Measurements from ENCODE around the gene ASB2. TPM values are rescaled to one million over a fixed set of nuclear protein-coding genes. Genes with fewer than 3 reads are reported as not detected.

The ASB2 gene
- total RNA-seq, 4 donors from 2014 or later = 0.79 to 2.5 (median 0.95) TPM

GRCh38 chr14:93991212-93991611 is 14.8 kb upstream of the ASB2 start:
- Histone ChIP-seq H3K27me3 (peaks cover 5% of the 10 kb centered on the region), H3K4me3 (no peak overlapping the region), H3K9me3 (no peaks in the 10 kb centered on the region), H3K4me1 (peaks cover 10% of the 10 kb centered on the region), H3K36me3 (no peaks in the 10 kb centered on the region), H3K27ac (no peak overlapping the region)
- 93% methylated on average over 10 of the region's 10 CpGs for WGBS
- TF ChIP-seq CTCF (IDR thresholded peaks at IDR 0.05) = no peak
- TF ChIP-seq EP300 (IDR thresholded peaks at IDR 0.05) = no peak
- no peak for TF ChIP-seq POLR2AphosphoS5 (IDR thresholded peaks at IDR 0.05)
- TF ChIP-seq POLR2A (IDR thresholded peaks at IDR 0.05) = no peak
- no peak for DNase-seq (ENCODE audit: low spot score in 2 of 2)

GRCh38 chr14:93989939-93990338 is 13.6 kb upstream of the ASB2 start:
- H3K4me3 ChIP-seq = no peak overlapping the region
- TF ChIP-seq POLR2AphosphoS5 (IDR thresholded peaks at IDR 0.05) (no peak), POLR2A (IDR thresholded peaks at IDR 0.05) (no peak)
- no peaks in the 10 kb centered on the region for H3K36me3 ChIP-seq
- 79% methylated on average over 4 of the region's 4 CpGs for WGBS
- no peaks in the 10 kb centered on the region for H3K9me3 ChIP-seq
- H3K27me3 ChIP-seq = no peaks in the 10 kb centered on the region
- H3K27ac ChIP-seq = no peak overlapping the region
- peaks cover under 1% of the 10 kb centered on the region for H3K4me1 ChIP-seq
- no peak for DNase-seq (ENCODE audit: low spot score in 2 of 2)

- TF ChIP-seq CTCF (IDR thresholded peaks at IDR 0.05) (no peak), EP300 (IDR thresholded peaks at IDR 0.05) (no peak), POLR2AphosphoS5 (IDR thresholded peaks at IDR 0.05) (no peak), POLR2A (IDR thresholded peaks at IDR 0.05) (no peak)
- Histone ChIP-seq H3K4me3 (no peak overlapping the region), H3K27me3 (no peaks in the 10 kb centered on the region), H3K9me3 (no peaks in the 10 kb centered on the region), H3K27ac (no peak overlapping the region), H3K4me1 (peaks cover 3% of the 10 kb centered on the region), H3K36me3 (no peaks in the 10 kb centered on the region)
- 21% methylated on average over 3 of the region's 3 CpGs for WGBS
- DNase-seq (ENCODE audit: low spot score in 2 of 2) = no peak
Observed at GRCh38 chr14:93987815-93988476, 11.6 kb upstream of the ASB2 start.

GRCh38 chr14:93987376-93987775 is 11.0 kb upstream of the ASB2 start:
- no peak for TF ChIP-seq POLR2A (IDR thresholded peaks at IDR 0.05)
- TF ChIP-seq POLR2AphosphoS5 (IDR thresholded peaks at IDR 0.05) = no peak
- TF ChIP-seq CTCF (IDR thresholded peaks at IDR 0.05) = no peak
- TF ChIP-seq EP300 (IDR thresholded peaks at IDR 0.05) = no peak
- Histone ChIP-seq H3K4me1 (peaks cover 3% of the 10 kb centered on the region), H3K9me3 (no peaks in the 10 kb centered on the region), H3K4me3 (no peak overlapping the region), H3K27ac (no peak overlapping the region), H3K27me3 (no peaks in the 10 kb centered on the region), H3K36me3 (no peaks in the 10 kb centered on the region)
- 50% methylated on average over 11 of the region's 12 CpGs for WGBS
- no peak for DNase-seq (ENCODE audit: low spot score in 2 of 2)

- Histone ChIP-seq H3K27ac (no peak overlapping the region), H3K27me3 (no peaks in the 10 kb centered on the region), H3K9me3 (no peaks in the 10 kb centered on the region), H3K4me1 (peaks cover 3% of the 10 kb centered on the region), H3K4me3 (no peak overlapping the region), H3K36me3 (no peaks in the 10 kb centered on the region)
- DNase-seq (ENCODE audit: low spot score in 2 of 2) = no peak
- TF ChIP-seq POLR2A (IDR thresholded peaks at IDR 0.05) (no peak), CTCF (IDR thresholded peaks at IDR 0.05) (no peak), POLR2AphosphoS5 (IDR thresholded peaks at IDR 0.05) (no peak), EP300 (IDR thresholded peaks at IDR 0.05) (no peak)
- 79% methylated on average over 6 of the region's 9 CpGs for WGBS
Observed at GRCh38 chr14:93986955-93987354, 10.6 kb upstream of the ASB2 start.

All from suprapubic skin (tissue), 4 donors.